Measurements from ENCODE around the gene MAP7.
"Not testable (repeated sequence)": the region's sequence is repeated elsewhere in the genome, so short reads cannot be mapped to it uniquely, and the experiment has no call there.

Gene MAP7

GRCh38 chr6:136501514-136501913 lies 48.7 kb downstream of the MAP7 start:
- DNase-seq: no peak

- DNase-seq: no peak
These were observed 49.1 kb downstream of the MAP7 start for GRCh38 chr6:136501096-136501495.

GRCh38 chr6:136500414-136500813 lies 49.8 kb downstream of the MAP7 start:
- no peak for DNase-seq

GRCh38 chr6:136499370-136499769 lies 50.9 kb downstream of the MAP7 start:
- DNase-seq: no peak

- not testable (repeated sequence) for DNase-seq
These were observed 53.8 kb downstream of the MAP7 start for GRCh38 chr6:136496449-136496848.

GRCh38 chr6:136494710-136495109 lies 55.5 kb downstream of the MAP7 start:
- DNase-seq: no peak

GRCh38 chr6:136494059-136494458 lies 56.2 kb downstream of the MAP7 start:
- DNase-seq: no peak

GRCh38 chr6:136492409-136492808 lies 57.8 kb downstream of the MAP7 start:
- DNase-seq: no peak

- DNase-seq: no peak
These were observed 58.5 kb downstream of the MAP7 start for GRCh38 chr6:136491754-136492153.

GRCh38 chr6:136491251-136491650 lies 59.0 kb downstream of the MAP7 start:
- DNase-seq: no peak

GRCh38 chr6:136489689-136490033 lies 60.6 kb downstream of the MAP7 start:
- DNase-seq: not testable (repeated sequence)

- no peak for DNase-seq
These were observed 62.3 kb downstream of the MAP7 start for GRCh38 chr6:136487759-136488425.

GRCh38 chr6:136486357-136486756 lies 63.9 kb downstream of the MAP7 start:
- DNase-seq: no peak

- DNase-seq: no peak
These were observed 66.3 kb downstream of the MAP7 start for GRCh38 chr6:136483906-136484305.

GRCh38 chr6:136483005-136483404 lies 67.2 kb downstream of the MAP7 start:
- not testable (repeated sequence) for DNase-seq

GRCh38 chr6:136477548-136477947 lies 72.7 kb downstream of the MAP7 start:
- DNase-seq: no peak

GRCh38 chr6:136475686-136476085 lies 74.5 kb downstream of the MAP7 start:
- DNase-seq: no peak

- DNase-seq: no peak
These were observed 76.0 kb downstream of the MAP7 start for GRCh38 chr6:136474241-136474640.

GRCh38 chr6:136471922-136472321 lies 78.3 kb downstream of the MAP7 start:
- no peak for DNase-seq

GRCh38 chr6:136471372-136471771 lies 78.8 kb downstream of the MAP7 start:
- no peak for DNase-seq

GRCh38 chr6:136470044-136470443 lies 80.2 kb downstream of the MAP7 start:
- no peak for DNase-seq

GRCh38 chr6:136469154-136469553 lies 81.1 kb downstream of the MAP7 start:
- DNase-seq: no peak

GRCh38 chr6:136468711-136469110 lies 81.5 kb downstream of the MAP7 start:
- no peak for DNase-seq

GRCh38 chr6:136467186-136467585 lies 83.0 kb downstream of the MAP7 start:
- no peak for DNase-seq

- no peak for DNase-seq
These were observed 83.4 kb downstream of the MAP7 start for GRCh38 chr6:136466777-136467176.

Measured in CD4-positive, alpha-beta T cell treated with Interleukin-17A for 4 hours (primary cell).